Measurements from ENCODE around the gene ASPSCR1.

The ASPSCR1 gene

GRCh38 chr17:82062076-82062983 is 84.9 kb downstream of the ASPSCR1 start:
- no peak overlapping the region for H2BK5ac ChIP-seq (ENCODE audit: low read depth, low read length, poor library complexity, severe bottlenecking)

GRCh38 chr17:82062984-82063368 is 85.5 kb downstream of the ASPSCR1 start:
- Histone ChIP-seq H3K27ac (ENCODE audit: low read length, poor library complexity, severe bottlenecking) (no peak overlapping the region), H3K18ac (ENCODE audit: low read depth in 1 of 2, low read length in 2 of 2) (no peak overlapping the region), H3K79me1 (replicated peaks; ENCODE audit: low read length, poor library complexity, severe bottlenecking) (peaks cover 15% of the 10 kb centered on the region), H3K4ac (ENCODE audit: low read depth in 1 of 2, low read length in 2 of 2) (no peak overlapping the region), H2BK12ac (ENCODE audit: low read length in 2 of 2) (no peak overlapping the region), H3K4me1 (ENCODE audit: control insufficient read depth, insufficient read depth, low read depth, low read length) (peaks cover 25% of the 10 kb centered on the region), H3K36me3 (ENCODE audit: control insufficient read depth in 1 of 2, insufficient read depth in 2 of 2, low read depth in 1 of 2, low read length in 2 of 2) (peaks cover 52 to 64% of the 10 kb centered on the region in 2 experiments), H2BK15ac (ENCODE audit: low read depth, poor library complexity, severe bottlenecking) (no peak overlapping the region), H2AFZ (ENCODE audit: low read depth, low read length) (no peak overlapping the region), H2BK120ac (ENCODE audit: low read depth, low read length) (no peak overlapping the region), H3K14ac (ENCODE audit: low read length in 2 of 2) (no peak overlapping the region), H4K8ac (ENCODE audit: low read length) (no peak overlapping the region), H3K27me3 (ENCODE audit: control insufficient read depth in 1 of 2, insufficient read depth in 1 of 2, low read length in 2 of 2) (no peaks in the 10 kb centered on the region), H2BK5ac (ENCODE audit: low read depth, low read length, poor library complexity, severe bottlenecking) (no peak overlapping the region), H3K4me3 (ENCODE audit: insufficient read depth in 1 of 2, low read depth in 1 of 2, low read length in 2 of 2) (no peak overlapping the region), H3K4me2 (ENCODE audit: low read length, poor library complexity, severe bottlenecking) (no peak overlapping the region), H4K91ac (ENCODE audit: low read length) (no peak overlapping the region), H3K9ac (ENCODE audit: low read length) (no peak overlapping the region), H2AK5ac (ENCODE audit: low read length, severe bottlenecking) (no peak overlapping the region), H3K23ac (ENCODE audit: low read length in 2 of 2) (no peak overlapping the region), H3K9me3 (ENCODE audit: control insufficient read depth, low read length) (no peaks in the 10 kb centered on the region)
- 97% methylated on average over 6 of the region's 9 CpGs for WGBS
- no peak for DNase-seq

More at GRCh38 chr17:82062076-82062983, 84.9 kb downstream of the ASPSCR1 start:
- no peak overlapping the region for H2BK12ac ChIP-seq (ENCODE audit: low read length in 2 of 2)
- H4K91ac ChIP-seq (ENCODE audit: low read length): no peak overlapping the region
- H2AK5ac ChIP-seq (ENCODE audit: low read length, severe bottlenecking): no peak overlapping the region
- no peak overlapping the region for H3K4me2 ChIP-seq (ENCODE audit: low read length, poor library complexity, severe bottlenecking)
- H3K4me1 ChIP-seq (ENCODE audit: control insufficient read depth, insufficient read depth, low read depth, low read length): peaks cover 25% of the 10 kb centered on the region
- H3K9me3 ChIP-seq (ENCODE audit: control insufficient read depth, low read length): no peaks in the 10 kb centered on the region
- H3K14ac ChIP-seq (ENCODE audit: low read length in 2 of 2): no peak overlapping the region
- no peak overlapping the region for H4K8ac ChIP-seq (ENCODE audit: low read length)
- no peak overlapping the region for H2BK15ac ChIP-seq (ENCODE audit: low read depth, poor library complexity, severe bottlenecking)
- H3K36me3 ChIP-seq (ENCODE audit: control insufficient read depth in 1 of 2, insufficient read depth in 2 of 2, low read depth in 1 of 2, low read length in 2 of 2): peaks cover 58 to 71% of the 10 kb centered on the region in 2 experiments
- no peak overlapping the region for H3K4me3 ChIP-seq (ENCODE audit: insufficient read depth in 1 of 2, low read depth in 1 of 2, low read length in 2 of 2)
- DNase-seq: no peak
- no peaks in the 10 kb centered on the region for H3K27me3 ChIP-seq (ENCODE audit: control insufficient read depth in 1 of 2, insufficient read depth in 1 of 2, low read length in 2 of 2)
- no peak overlapping the region for H3K23ac ChIP-seq (ENCODE audit: low read length in 2 of 2)
- H2BK120ac ChIP-seq (ENCODE audit: low read depth, low read length): no peak overlapping the region
- H3K4ac ChIP-seq (ENCODE audit: low read depth in 1 of 2, low read length in 2 of 2): no peak overlapping the region
- H3K9ac ChIP-seq (ENCODE audit: low read length): no peak overlapping the region
- no peak overlapping the region for H2AFZ ChIP-seq (ENCODE audit: low read depth, low read length)
- peaks cover 15% of the 10 kb centered on the region for H3K79me1 ChIP-seq (replicated peaks; ENCODE audit: low read length, poor library complexity, severe bottlenecking)
- H3K18ac ChIP-seq (ENCODE audit: low read depth in 1 of 2, low read length in 2 of 2): no peak overlapping the region
- 92% methylated on average over 23 of the region's 24 CpGs for WGBS
- no peak overlapping the region for H3K27ac ChIP-seq (ENCODE audit: low read length, poor library complexity, severe bottlenecking)

- peaks cover 25% of the 10 kb centered on the region for H3K4me1 ChIP-seq (ENCODE audit: control insufficient read depth, insufficient read depth, low read depth, low read length)
- no peak overlapping the region for H4K8ac ChIP-seq (ENCODE audit: low read length)
- peaks cover 47 to 57% of the 10 kb centered on the region in 2 experiments for H3K36me3 ChIP-seq (ENCODE audit: control insufficient read depth in 1 of 2, insufficient read depth in 2 of 2, low read depth in 1 of 2, low read length in 2 of 2)
- no peak overlapping the region for H3K23ac ChIP-seq (ENCODE audit: low read length in 2 of 2)
- no peak overlapping the region for H3K18ac ChIP-seq (ENCODE audit: low read depth in 1 of 2, low read length in 2 of 2)
- no peak for DNase-seq
- no peak overlapping the region for H3K14ac ChIP-seq (ENCODE audit: low read length in 2 of 2)
- H4K91ac ChIP-seq (ENCODE audit: low read length): no peak overlapping the region
- H3K79me1 ChIP-seq (replicated peaks; ENCODE audit: low read length, poor library complexity, severe bottlenecking): peaks cover 15% of the 10 kb centered on the region
- no peaks in the 10 kb centered on the region for H3K9me3 ChIP-seq (ENCODE audit: control insufficient read depth, low read length)
- H3K4me3 ChIP-seq (ENCODE audit: insufficient read depth in 1 of 2, low read depth in 1 of 2, low read length in 2 of 2): peak overlapping the region in 1 of 2 experiments; percentile 89
- H3K9ac ChIP-seq (ENCODE audit: low read length): peak overlapping the region; percentile 92
- WGBS: 93% methylated on average over 20 of the region's 20 CpGs
- H2AK5ac ChIP-seq (ENCODE audit: low read length, severe bottlenecking): no peak overlapping the region
- H3K27me3 ChIP-seq (ENCODE audit: control insufficient read depth in 1 of 2, insufficient read depth in 1 of 2, low read length in 2 of 2): no peaks in the 10 kb centered on the region
- H2BK12ac ChIP-seq (ENCODE audit: low read length in 2 of 2): no peak overlapping the region
- no peak overlapping the region for H2BK120ac ChIP-seq (ENCODE audit: low read depth, low read length)
- H2BK5ac ChIP-seq (ENCODE audit: low read depth, low read length, poor library complexity, severe bottlenecking): no peak overlapping the region
- no peak overlapping the region for H3K4ac ChIP-seq (ENCODE audit: low read depth in 1 of 2, low read length in 2 of 2)
- H2BK15ac ChIP-seq (ENCODE audit: low read depth, poor library complexity, severe bottlenecking): no peak overlapping the region
- H3K27ac ChIP-seq (ENCODE audit: low read length, poor library complexity, severe bottlenecking): no peak overlapping the region
- no peak overlapping the region for H3K4me2 ChIP-seq (ENCODE audit: low read length, poor library complexity, severe bottlenecking)
- H2AFZ ChIP-seq (ENCODE audit: low read depth, low read length): no peak overlapping the region
These were observed 86.3 kb downstream of the ASPSCR1 start for GRCh38 chr17:82063424-82064415.

Measured in mesenchymal stem cell (in vitro differentiated cells and primary cell).